HFFc6 (cell line): ENCODE results near the gene EXOSC5. TPM values are rescaled to one million over a fixed set of nuclear protein-coding genes. Genes with fewer than 3 reads are reported as not detected.
A peak's percentile ranks its signal among the peaks of the same experiment; 100 is the strongest.

Experiments
- DNase-seq: peaks from one replicate; pipeline ENCODE4 v3.0.0-alpha.2; 2018
- H3K27ac Mint-ChIP-seq: 2 replicates; pipeline ENCODE4 v1.8.0; 2020; ENCODE audit warnings: mild to moderate bottlenecking, mixed read lengths
- H3K27me3 Mint-ChIP-seq: 2 replicates; pipeline ENCODE4 v1.8.0; 2021; ENCODE audit warnings: mild to moderate bottlenecking, moderate library complexity, mixed read lengths; ENCODE audit not compliant: insufficient read depth
- H3K36me3 Mint-ChIP-seq: 2 replicates; pipeline ENCODE4 v1.8.0; 2021; ENCODE audit warnings: low read depth, mixed read lengths
- H3K4me1 Mint-ChIP-seq: 2 replicates; pipeline ENCODE4 v1.8.0; 2020; ENCODE audit warnings: low read depth, mixed read lengths
- H3K4me3 Mint-ChIP-seq: 2 replicates; pipeline ENCODE4 v1.8.0; 2020; ENCODE audit warnings: mild to moderate bottlenecking, moderate library complexity, mixed read lengths
- H3K9me3 Mint-ChIP-seq: 2 replicates; pipeline ENCODE4 v1.8.0; 2020; ENCODE audit warnings: mild to moderate bottlenecking, mixed read lengths
- total RNA-seq, 6 experiments: library from RNA; stranded (reverse); fragmentation: NEBNext Ultra II Directional; extraction: Animal tissue kit (Norgen Biotek cat#: 25700); gene quantifications; 2 replicates in 1 of 6; 3 replicates in 5 of 6; pipeline ENCODE4 v1.2.3, GENCODE V29; 2021
- TF ChIP-seq, protein P1 (sequence below): fragments of 200-600 bp; sonication (generic); IDR thresholded peaks from 2 replicates; pipeline ENCODE4 v1.5.0; 2021; ENCODE audit warnings: antibody characterized with exemption, mild to moderate bottlenecking

The EXOSC5 gene
- total RNA-seq, 6 experiments from 2014 or later: 16.5 to 23.5 (median 18.1) TPM

- Mint-ChIP-seq H3K27ac (no peak overlapping the region), H3K9me3 (no peaks in the 10 kb centered on the region), H3K4me1 (peaks cover 19% of the 10 kb centered on the region), H3K27me3 (no peaks in the 10 kb centered on the region), H3K36me3 (peaks cover 22% of the 10 kb centered on the region), H3K4me3 (no peak overlapping the region)
- DNase-seq: no peak
- TF ChIP-seq, protein P1, sequence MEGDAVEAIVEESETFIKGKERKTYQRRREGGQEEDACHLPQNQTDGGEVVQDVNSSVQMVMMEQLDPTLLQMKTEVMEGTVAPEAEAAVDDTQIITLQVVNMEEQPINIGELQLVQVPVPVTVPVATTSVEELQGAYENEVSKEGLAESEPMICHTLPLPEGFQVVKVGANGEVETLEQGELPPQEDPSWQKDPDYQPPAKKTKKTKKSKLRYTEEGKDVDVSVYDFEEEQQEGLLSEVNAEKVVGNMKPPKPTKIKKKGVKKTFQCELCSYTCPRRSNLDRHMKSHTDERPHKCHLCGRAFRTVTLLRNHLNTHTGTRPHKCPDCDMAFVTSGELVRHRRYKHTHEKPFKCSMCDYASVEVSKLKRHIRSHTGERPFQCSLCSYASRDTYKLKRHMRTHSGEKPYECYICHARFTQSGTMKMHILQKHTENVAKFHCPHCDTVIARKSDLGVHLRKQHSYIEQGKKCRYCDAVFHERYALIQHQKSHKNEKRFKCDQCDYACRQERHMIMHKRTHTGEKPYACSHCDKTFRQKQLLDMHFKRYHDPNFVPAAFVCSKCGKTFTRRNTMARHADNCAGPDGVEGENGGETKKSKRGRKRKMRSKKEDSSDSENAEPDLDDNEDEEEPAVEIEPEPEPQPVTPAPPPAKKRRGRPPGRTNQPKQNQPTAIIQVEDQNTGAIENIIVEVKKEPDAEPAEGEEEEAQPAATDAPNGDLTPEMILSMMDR: no peak
These were observed 53.0 kb downstream of the EXOSC5 start for GRCh38 chr19:41344162-41344561.

- no peak for DNase-seq
- H3K9me3 Mint-ChIP-seq: no peaks in the 10 kb centered on the region
- TF ChIP-seq, protein P1: no peak
- no peak overlapping the region for H3K27ac Mint-ChIP-seq
- peaks cover 24% of the 10 kb centered on the region for H3K36me3 Mint-ChIP-seq
- no peaks in the 10 kb centered on the region; the same call in 1 of the 2 replicates for H3K27me3 Mint-ChIP-seq
- H3K4me1 Mint-ChIP-seq: peaks cover 15% of the 10 kb centered on the region
- H3K4me3 Mint-ChIP-seq: no peak overlapping the region
These were observed 55.3 kb downstream of the EXOSC5 start for GRCh38 chr19:41341669-41342490.

GRCh38 chr19:41339936-41340335 is 57.2 kb downstream of the EXOSC5 start:
- Mint-ChIP-seq H3K4me3 (no peak overlapping the region), H3K36me3 (peaks cover 24% of the 10 kb centered on the region), H3K27ac (no peak overlapping the region; the same call in 1 of the 2 replicates), H3K27me3 (no peaks in the 10 kb centered on the region; the same call in 1 of the 2 replicates), H3K4me1 (peaks cover 15% of the 10 kb centered on the region), H3K9me3 (no peaks in the 10 kb centered on the region)
- DNase-seq: peak; percentile 40
- TF ChIP-seq, protein P1: no peak

Other genes with a start within 250 kb of the EXOSC5 start
- gene CYP2S1, start 204.1 kb downstream of the EXOSC5 start, total RNA-seq: 1 to 10 TPM in 3 of 6 experiments, under 1 TPM in 3; 0.65 to 1.6 (median 1.1) TPM
- gene AXL, start 178.1 kb downstream of the EXOSC5 start, total RNA-seq: 100 to 1,000 TPM; 419 to 474 (median 458) TPM
- 100 to 1,000 TPM; 176 to 245 (median 234) TPM for gene HNRNPUL1, start 133.0 kb downstream of the EXOSC5 start, total RNA-seq
- 10 to 100 TPM; 15.4 to 19.1 (median 16.8) TPM for gene CCDC97, start 87.2 kb downstream of the EXOSC5 start, total RNA-seq
- gene TGFB1, start 43.4 kb downstream of the EXOSC5 start, total RNA-seq: 100 to 1,000 TPM; 150 to 163 (median 158) TPM
- gene B9D2, start 33.2 kb downstream of the EXOSC5 start, total RNA-seq: 1 to 10 TPM; 4.9 to 6.8 (median 6.3) TPM
- gene TMEM91, start 20.8 kb downstream of the EXOSC5 start, total RNA-seq: 1 to 10 TPM; 1.4 to 2.6 (median 1.7) TPM
- 10 to 100 TPM in 3 of 6 experiments, 1 to 10 TPM in 3; 7.8 to 17.6 (median 9.8) TPM for gene BCKDHA, start 459 bp upstream of the EXOSC5 start, total RNA-seq
- gene B3GNT8, start 30.0 kb upstream of the EXOSC5 start, total RNA-seq: 1 to 10 TPM in 3 of 6 experiments, under 1 TPM in 3; 0.47 to 2.1 (median 0.99) TPM
- gene DMAC2, start 42.6 kb upstream of the EXOSC5 start, total RNA-seq: 10 to 100 TPM; 42.8 to 52.2 (median 46.3) TPM
- gene ERICH4, start 45.8 kb upstream of the EXOSC5 start, total RNA-seq: not detected
- not detected for gene CEACAM21, start 178.8 kb upstream of the EXOSC5 start, total RNA-seq
- gene CEACAM4, start 229.7 kb upstream of the EXOSC5 start, total RNA-seq: not detected